AG04450 (cell line): ENCODE measurements around the gene PROCR. TPM values are rescaled to one million over a fixed set of nuclear protein-coding genes. Genes with fewer than 3 reads are reported as not detected.
"Not testable (repeated sequence)": the region's sequence is repeated elsewhere in the genome, so short reads cannot be mapped to it uniquely, and the experiment has no call there.

ENCODE experiments used
- CTCF ChIA-PET: fragments of 300-600, 350-600 bp; formaldehyde crosslinking; extraction: SDS; loops from one replicate; lab custom pipeline; 2022; ENCODE audit warnings: antibody characterized with exemption, inconsistent platforms; lab: Charles Lee
- POLR2A ChIA-PET: fragments of 350-600 bp; formaldehyde crosslinking; extraction: SDS; loops from one replicate; lab custom pipeline; 2021; ENCODE audit warnings: antibody characterized with exemption, inconsistent platforms; lab: Yijun Ruan, JAX
- DNase-seq: peaks from one replicate; pipeline ENCODE4 v3.0.0-alpha.2; 2011; ENCODE audit warnings: low read depth, low spot score
- H3K27ac ChIP-seq: one replicate; pipeline ENCODE4 v1.5.1; 2012; ENCODE audit warnings: low read depth, low read length, control low read depth
- H3K27me3 ChIP-seq: one replicate; pipeline ENCODE4 v1.6.0; 2012; ENCODE audit warnings: low read length; ENCODE audit not compliant: control insufficient read depth, insufficient read depth
- H3K4me3 ChIP-seq: 2 replicates; pipeline ENCODE4 v1.5.1; 2011; ENCODE audit warnings: mild to moderate bottlenecking, low read depth, low read length, control low read depth
- H3K9me3 ChIP-seq: 2 replicates; pipeline ENCODE4 v1.5.1; 2012; ENCODE audit warnings: low read length; ENCODE audit not compliant: control insufficient read depth, insufficient read depth
- CTCF ChIP-seq: IDR thresholded peaks from 2 replicates; pipeline ENCODE4 v1.5.1; 2011; ENCODE audit warnings: low read depth, low read length, control low read depth, inconsistent platforms
- polyA plus RNA-seq: library from polyadenylated mRNA; depleted of rRNA; stranded (reverse); fragments of >200 nt; gene quantifications from 2 replicates; pipeline ENCODE4 v1.2.3, GENCODE V29; 2011

Gene PROCR
- polyA plus RNA-seq, 1 experiment = 73.8 TPM

- DNase-seq = peak; percentile 39
- ChIA-PET POLR2A (no interaction called here), CTCF (interaction anchor here (0.6 kb wide), 1 partner anchor 24 kb away, joined by 4 read pairs; no protein-coding TSS in a partner anchor)
- no peak for TF ChIP-seq CTCF
- no peak overlapping the region for H3K4me3 ChIP-seq
- H3K27me3 ChIP-seq = no peaks in the 10 kb centered on the region
- no peak overlapping the region for H3K27ac ChIP-seq
- H3K9me3 ChIP-seq = peaks cover 20% of the 10 kb centered on the region
Observed at GRCh38 chr20:35200267-35200666, 28.4 kb downstream of the PROCR start.

GRCh38 chr20:35201467-35201866 is 29.6 kb downstream of the PROCR start:
- POLR2A ChIA-PET, H3K27me3 ChIP-seq, DNase-seq, CTCF ChIA-PET, H3K4me3 ChIP-seq, H3K27ac ChIP-seq: not testable (repeated sequence)
- peaks cover 16% of the 10 kb centered on the region for H3K9me3 ChIP-seq

GRCh38 chr20:35206802-35207201 is 34.9 kb downstream of the PROCR start:
- CTCF ChIA-PET = interaction anchor here (1.6 to 4.8 kb wide), 3 partner anchors 12 to 111 kb away, joined by 6 to 95 read pairs (median 76); no protein-coding TSS in a partner anchor

GRCh38 chr20:35207950-35208611 is 36.2 kb downstream of the PROCR start:
- POLR2A ChIA-PET = no interaction called here
- CTCF ChIA-PET = interaction anchor here (0.5 to 4.8 kb wide), 27 partner anchors 10 to 375 kb away, joined by 3 to 95 read pairs (median 4); partner anchors contain the start of genes ACSS2, EDEM2 and GDF5
- Histone ChIP-seq H3K27ac (peak overlapping the region; percentile 47), H3K27me3 (no peaks in the 10 kb centered on the region), H3K4me3 (peak overlapping the region; percentile 17; the same call in 1 of the 2 replicates), H3K9me3 (no peaks in the 10 kb centered on the region)
- peak; percentile 84 for TF ChIP-seq CTCF
- peak; percentile 61 for DNase-seq

More at GRCh38 chr20:35206802-35207201, 34.9 kb downstream of the PROCR start:
- Histone ChIP-seq H3K27me3 (no peaks in the 10 kb centered on the region), H3K9me3 (no peaks in the 10 kb centered on the region), H3K27ac (no peak overlapping the region), H3K4me3 (no peak overlapping the region)
- POLR2A ChIA-PET = no interaction called here
- TF ChIP-seq CTCF = no peak
- DNase-seq = no peak

- TF ChIP-seq CTCF = no peak
- no peak overlapping the region for H3K27ac ChIP-seq
- no peak for DNase-seq
- peaks cover 3% of the 10 kb centered on the region for H3K27me3 ChIP-seq
- ChIA-PET CTCF (interaction anchor here (0.5 to 1.2 kb wide), 2 partner anchors 119 to 223 kb away, joined by 3 to 4 read pairs; no protein-coding TSS in a partner anchor), POLR2A (interaction anchor here (0.7 kb wide), 1 partner anchor 334 kb away, joined by 4 read pairs; no protein-coding TSS in a partner anchor)
- no peak overlapping the region for H3K4me3 ChIP-seq
- no peaks in the 10 kb centered on the region; the same call in 1 of the 2 replicates for H3K9me3 ChIP-seq
Observed at GRCh38 chr20:35215066-35215956, 43.4 kb downstream of the PROCR start.
